ENCODE data around the gene SCYGR5.

SCYGR5 gene

DNA sequence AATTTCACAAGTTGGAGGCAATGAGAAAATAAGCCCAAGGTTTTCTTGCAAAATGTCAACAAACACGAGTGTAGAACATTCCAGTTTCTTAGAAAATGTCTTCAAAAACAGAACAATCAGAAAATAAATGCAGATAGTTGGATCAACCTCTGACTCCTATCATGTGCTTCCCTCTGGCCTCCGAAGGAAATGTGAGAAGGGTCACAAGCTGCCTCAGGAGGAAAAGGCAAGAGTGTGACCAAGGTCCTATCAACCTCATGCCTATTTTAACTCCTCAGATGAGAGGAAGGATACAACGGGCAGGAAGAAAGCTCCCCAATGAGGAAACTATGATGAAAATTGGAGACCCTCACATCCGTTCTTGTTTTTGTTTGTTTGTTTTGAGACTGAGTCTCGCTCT lies 7.9 kb downstream of the SCYGR5 start:
- DNase-seq = no peak

DNA sequence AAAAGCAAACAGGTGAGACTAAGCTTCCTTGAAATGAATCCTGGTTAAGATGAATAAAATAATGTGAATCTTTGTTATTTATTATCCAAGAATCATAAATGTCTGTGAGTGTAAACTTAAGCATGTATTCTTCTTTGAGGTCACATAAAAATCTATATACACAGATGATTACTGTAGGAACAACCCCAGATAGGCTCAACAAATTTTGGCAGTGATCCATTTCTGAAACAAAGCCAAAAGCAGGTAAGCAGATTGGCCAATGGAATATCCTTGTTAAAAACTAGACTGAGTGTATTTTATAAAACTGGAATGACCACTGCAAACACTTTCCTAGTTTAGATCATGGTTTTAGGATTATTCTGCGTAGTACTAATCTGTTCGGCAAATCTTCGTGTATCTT lies 11.3 kb downstream of the SCYGR5 start:
- no peak for DNase-seq

DNA sequence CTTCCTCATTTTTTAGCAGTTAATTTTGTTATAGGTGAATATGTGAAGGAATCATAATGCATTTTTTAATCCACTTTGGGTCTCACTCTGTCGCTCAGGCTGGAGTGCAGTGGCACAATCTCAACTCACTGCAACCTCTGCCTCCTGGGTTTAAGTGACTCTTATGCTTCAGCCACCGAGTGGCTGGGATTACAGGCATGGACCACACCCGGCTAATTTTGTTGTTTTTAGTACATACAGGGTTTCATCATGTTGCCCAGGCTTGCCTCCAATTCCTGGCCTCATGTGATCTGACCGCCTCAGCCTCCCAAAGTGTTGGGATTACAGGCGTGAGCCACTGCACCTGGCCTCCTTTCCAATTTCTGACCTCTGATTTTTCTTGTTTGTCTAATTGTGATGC lies 17.7 kb downstream of the SCYGR5 start:
- no peak for DNase-seq

DNA sequence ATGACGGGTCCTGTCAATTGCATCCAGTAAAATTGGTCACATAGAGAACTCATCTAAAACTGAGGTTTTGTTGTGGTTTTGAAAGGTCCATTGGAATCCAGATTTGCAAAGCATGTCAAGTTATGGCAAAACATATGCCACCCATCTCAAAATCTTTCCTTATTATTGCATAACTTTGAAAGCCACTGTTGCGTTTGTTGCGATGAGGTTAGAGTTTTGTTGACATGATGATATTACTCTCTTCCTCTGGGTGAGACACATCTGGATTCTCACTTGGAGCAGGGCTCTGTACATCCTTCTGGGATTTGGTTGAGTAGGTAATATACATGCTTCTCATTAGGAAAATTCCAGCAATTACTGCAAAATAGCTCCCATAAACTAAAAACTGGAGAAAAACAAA lies 20.6 kb downstream of the SCYGR5 start:
- no peak for DNase-seq

DNA sequence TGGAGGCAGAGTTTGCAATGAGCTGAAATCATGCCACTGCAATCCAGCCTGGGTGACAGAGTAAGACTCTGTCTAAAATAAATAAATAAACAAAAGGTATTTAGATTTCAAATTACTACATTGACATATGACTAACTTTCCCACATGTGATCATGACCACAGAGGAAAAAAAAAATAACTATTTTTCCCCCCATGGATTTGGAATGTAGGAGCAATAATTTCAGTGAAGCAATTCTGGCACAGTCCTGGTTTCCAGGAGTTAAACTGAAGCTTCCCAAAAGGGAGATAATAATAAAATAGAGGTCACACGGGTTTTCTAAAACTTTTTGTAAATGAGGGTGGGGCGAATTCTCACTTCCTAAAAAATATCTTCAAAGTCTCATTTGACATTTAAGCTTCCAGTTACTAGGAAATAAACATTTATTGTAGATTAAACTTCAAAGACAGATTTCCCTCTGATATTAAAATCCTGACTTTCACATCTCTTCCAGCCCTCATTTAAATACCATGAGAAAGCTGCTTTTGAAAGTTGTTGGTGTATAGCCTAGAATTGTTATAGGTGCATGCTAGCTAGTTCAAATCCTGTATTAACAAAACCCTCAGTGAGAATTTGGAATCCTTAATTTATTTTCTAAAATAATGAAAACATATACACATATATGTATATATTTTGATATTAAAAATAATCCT lies 30.5 kb downstream of the SCYGR5 start:
- DNase-seq = no peak

DNA sequence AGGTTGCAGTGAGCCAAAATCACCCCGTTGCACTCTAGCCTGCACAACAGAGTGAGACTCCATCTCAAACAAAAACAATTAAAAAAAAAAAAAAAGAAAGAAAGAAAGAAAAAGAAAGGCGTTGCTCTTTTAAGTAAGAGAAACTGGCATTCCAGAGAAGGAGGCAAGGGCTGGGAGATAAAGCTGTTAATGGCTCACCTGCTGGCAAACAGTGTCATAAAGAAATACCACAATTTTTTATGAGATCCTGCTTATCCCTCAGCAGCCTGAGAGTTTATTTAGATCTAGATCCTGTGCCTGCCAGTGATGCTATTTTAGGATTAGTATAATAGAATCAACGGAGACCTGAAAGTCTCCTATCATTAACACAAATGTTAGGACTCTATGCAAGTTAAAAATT lies 35.0 kb downstream of the SCYGR5 start:
- no peak for DNase-seq

DNA sequence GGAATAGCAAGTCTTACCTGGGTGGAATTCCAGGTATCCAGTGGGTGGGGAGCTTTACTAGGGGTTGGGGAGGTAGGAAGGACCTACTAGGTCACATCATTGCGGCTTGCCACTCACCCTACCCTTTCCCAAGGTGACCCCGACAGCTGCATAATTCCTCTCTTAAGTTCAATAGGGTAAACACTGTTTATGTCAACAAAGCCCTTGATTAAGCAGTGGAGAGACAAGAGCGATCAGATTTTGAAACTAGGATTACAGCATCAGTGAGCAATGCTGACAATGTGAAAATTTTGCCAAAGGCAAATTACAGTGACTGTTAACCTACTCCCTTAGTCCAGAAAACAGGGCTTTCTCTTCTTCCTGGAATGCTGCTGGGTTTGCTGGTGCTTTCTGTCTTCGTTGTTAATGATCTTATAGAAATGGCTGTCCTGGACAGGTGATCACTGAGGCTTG lies 36.7 kb downstream of the SCYGR5 start:
- DNase-seq = no peak

DNA sequence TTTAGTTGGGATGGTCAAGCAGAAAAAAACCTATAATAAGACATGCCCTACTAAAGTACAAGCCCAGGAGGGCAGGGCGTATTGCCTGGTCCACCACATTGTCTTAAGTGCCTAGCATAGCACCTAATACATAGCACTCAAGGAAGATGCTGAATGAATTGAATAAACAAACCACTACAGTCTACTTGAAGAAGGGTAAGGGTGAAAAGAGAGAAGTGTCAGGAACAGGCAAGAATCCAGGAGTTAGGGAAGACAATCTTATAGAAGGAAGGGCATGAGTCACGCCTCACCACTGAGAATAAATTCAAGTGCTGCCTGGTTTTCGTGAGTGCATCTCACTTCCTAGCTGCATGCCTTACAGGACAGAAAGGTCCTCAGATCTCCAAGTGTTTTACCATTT lies 37.4 kb downstream of the SCYGR5 start:
- DNase-seq = no peak

DNA sequence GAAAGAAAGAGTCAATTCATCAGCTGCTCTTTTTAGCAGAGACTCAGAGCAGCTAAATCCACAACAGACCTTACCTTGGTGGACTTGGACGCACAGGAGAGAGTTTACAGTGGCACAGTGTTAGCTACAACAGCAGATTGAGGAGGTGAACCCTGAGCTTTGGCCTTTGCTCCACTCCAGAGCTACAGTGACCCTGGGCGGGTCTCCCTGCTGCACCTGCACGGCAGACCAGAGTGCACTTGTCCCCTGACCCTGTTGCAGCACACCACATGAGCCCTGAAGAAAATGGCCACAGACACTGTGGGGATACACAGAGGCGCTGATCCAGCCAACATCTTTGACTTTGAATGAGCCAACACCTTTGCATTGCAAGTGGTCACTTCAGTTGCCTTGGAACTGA lies 40.3 kb downstream of the SCYGR5 start:
- DNase-seq = no peak

DNA sequence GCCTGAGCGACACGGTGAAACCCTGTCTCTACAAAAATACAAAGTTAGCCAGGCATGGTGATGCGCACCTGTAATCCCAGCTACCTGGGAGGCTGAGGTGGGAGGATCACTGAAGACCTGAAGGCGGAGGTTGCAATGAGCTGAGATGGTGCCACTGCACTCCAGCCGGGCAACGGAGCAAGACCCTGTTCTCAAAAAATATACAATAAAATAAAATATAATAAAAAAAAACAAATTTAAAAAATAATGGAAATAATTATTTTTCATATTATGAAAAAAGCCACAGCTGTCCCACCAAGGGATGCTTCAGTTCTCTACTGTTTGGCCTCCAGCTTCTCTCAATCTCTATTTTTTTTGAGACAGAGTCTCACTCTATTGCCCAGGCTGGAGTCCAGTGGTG lies 40.8 kb downstream of the SCYGR5 start:
- DNase-seq = no peak

DNA sequence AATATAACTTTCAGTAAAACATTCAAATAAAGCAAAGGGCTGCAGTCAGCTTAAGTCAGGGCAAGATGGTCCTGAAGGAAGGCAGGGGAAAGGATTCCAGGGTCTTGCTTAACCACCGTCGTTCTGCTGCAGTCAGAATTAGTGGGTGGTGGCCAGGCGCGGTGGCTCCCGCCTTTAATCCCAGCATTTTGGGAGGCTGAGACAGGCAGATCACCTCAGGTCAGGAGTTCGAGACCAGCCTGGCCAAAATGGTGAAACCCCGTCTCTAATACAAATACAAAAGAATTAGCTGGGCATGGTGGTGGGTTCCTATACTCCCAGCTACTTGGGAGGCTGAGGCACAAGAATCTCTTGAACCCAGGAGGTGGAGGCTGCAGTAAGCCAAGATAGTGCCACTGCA lies 44.4 kb downstream of the SCYGR5 start:
- DNase-seq = no peak

DNA sequence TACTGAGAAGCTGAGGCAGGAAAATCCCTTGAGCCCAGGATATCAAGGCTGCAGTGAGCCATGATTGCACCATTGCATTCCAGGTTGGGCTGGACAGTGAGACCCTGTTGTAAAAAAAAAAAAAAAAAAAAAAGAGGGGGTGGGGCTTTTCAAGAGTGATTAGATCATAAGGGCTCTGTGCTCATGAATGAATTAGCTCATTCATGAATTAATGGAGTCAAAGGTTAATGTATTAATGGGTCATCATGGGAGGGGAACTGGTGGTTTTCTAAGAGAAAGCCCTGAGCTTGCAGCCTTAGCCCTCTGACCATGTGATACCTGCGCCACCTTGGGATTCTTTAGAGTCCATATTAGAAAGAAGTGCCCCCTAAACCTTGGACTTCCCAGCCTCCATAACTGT lies 46.7 kb downstream of the SCYGR5 start:
- no peak for DNase-seq

DNA sequence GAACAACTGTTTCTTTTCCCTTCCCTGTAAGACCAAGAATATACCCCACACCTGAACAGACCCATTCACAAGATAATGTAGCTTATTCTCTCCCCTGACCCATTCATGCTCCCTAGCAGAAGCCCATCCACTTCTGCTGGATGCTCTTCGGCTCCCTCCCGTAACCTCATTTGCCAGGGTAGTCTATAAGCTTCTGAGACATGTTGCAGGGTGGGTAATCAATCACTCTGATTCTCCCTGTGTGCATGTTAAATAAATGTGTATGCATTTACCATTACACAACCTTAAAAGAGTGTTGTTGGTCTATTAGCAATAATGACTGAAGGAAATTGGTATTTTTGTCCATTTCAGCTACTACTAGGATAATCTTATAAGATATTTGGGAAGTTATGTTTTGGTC lies 49.9 kb downstream of the SCYGR5 start:
- DNase-seq = no peak
